ENCODE data around the gene SHLD2. TPM values are rescaled to one million over a fixed set of nuclear protein-coding genes. Genes with fewer than 3 reads are reported as not detected.
"Not testable (repeated sequence)": the region's sequence is repeated elsewhere in the genome, so short reads cannot be mapped to it uniquely, and the experiment has no call there.

The SHLD2 gene
- total RNA-seq, 1 donor from 2014 or later, result 28.7 TPM

DNA sequence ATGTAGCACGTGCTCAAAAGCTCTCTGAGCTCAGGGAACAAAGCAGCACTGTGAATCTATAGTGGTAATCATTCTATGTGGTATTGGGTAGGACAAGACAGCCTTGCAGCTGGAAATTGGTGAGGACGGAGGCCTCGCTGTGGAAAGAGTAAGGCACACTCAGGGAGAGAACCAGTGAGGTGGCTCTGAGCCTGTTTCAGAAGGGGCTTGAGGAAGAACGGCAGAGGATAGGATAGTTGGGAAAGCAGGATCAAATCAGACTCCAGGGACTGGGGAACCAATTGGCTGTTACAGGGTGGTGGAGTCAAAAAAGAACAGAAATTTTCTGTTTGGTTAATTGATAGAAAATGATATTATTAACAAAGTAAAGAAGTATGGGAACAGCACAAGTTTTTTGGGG is 74.9 kb downstream of the SHLD2 start:
- not testable (repeated sequence) for FAIRE-seq

DNA sequence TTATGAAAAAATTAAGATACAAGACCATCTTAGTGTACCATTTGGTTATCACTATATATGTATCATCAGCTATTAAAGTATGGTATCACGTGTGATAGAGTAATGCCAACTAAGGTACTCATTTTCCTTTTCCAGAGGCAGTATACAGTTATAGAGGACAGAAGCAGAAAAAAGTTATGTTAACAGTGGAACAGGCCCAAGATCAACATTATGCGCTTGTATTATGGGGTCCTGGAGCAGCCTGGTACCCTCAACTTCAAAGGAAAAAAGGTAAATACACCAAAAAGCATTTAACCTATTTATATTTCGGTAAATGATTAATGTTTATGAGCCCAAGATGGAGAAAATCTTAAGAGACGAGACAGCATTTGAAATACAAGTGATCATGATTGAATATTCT is 75.7 kb downstream of the SHLD2 start:
- H3K36me3 ChIP-seq (ENCODE audit: control insufficient read depth, insufficient read depth, low read length); H3K27me3 ChIP-seq (ENCODE audit: control insufficient read depth, insufficient read depth, low read length); FAIRE-seq; H3K4me3 ChIP-seq (ENCODE audit: low read depth, low read length); DNase-seq (ENCODE audit: low read depth): not testable (repeated sequence)

More for the DNA sequence above, 74.9 kb downstream of the SHLD2 start:
- DNase-seq (ENCODE audit: low read depth); H3K4me3 ChIP-seq (ENCODE audit: low read depth, low read length); H3K36me3 ChIP-seq (ENCODE audit: control insufficient read depth, insufficient read depth, low read length); H3K27me3 ChIP-seq (ENCODE audit: control insufficient read depth, insufficient read depth, low read length): not testable (repeated sequence)

DNA sequence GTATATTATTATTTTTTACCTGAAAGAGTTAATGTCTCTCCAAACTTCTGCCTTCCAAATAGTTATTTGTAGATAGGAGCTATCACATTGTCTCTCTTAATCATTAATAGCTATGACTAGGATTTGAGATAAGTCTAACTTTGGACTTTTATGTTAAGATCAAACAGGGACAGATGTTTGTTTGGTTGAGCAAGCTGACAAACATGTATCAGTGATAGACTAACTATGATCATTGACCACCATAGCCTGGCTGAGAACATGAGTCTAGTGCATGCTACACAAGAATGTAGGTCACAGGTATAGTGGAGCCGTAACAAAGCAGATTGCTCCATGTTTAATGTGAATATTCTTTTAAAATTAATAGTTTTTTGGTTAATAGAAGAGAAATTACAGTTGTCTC is 76.7 kb downstream of the SHLD2 start:
- not testable (repeated sequence) for DNase-seq (ENCODE audit: low read depth); FAIRE-seq; H3K27me3 ChIP-seq (ENCODE audit: control insufficient read depth, insufficient read depth, low read length); H3K36me3 ChIP-seq (ENCODE audit: control insufficient read depth, insufficient read depth, low read length); H3K4me3 ChIP-seq (ENCODE audit: low read depth, low read length)

DNA sequence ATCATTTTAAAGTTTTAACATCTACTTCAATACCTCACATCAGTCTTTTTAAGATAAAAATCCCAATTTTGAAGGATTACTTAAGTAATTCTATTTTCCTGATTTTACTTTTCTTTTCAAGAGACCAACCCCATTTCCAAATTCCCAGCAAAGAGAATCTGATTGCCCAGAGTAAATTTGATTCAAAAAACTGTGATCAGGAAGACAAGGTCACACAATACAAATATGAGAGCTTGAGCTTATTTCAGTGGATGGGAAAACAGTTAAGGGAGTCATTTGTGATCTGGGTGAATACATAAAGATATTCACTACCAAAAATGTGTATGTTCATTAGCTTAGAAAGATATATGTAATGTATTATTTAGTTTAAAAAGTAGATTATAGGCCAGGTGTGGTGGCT is 77.2 kb downstream of the SHLD2 start:
- H3K36me3 ChIP-seq (ENCODE audit: control insufficient read depth, insufficient read depth, low read length); H3K4me3 ChIP-seq (ENCODE audit: low read depth, low read length); FAIRE-seq; DNase-seq (ENCODE audit: low read depth); H3K27me3 ChIP-seq (ENCODE audit: control insufficient read depth, insufficient read depth, low read length): not testable (repeated sequence)

DNA sequence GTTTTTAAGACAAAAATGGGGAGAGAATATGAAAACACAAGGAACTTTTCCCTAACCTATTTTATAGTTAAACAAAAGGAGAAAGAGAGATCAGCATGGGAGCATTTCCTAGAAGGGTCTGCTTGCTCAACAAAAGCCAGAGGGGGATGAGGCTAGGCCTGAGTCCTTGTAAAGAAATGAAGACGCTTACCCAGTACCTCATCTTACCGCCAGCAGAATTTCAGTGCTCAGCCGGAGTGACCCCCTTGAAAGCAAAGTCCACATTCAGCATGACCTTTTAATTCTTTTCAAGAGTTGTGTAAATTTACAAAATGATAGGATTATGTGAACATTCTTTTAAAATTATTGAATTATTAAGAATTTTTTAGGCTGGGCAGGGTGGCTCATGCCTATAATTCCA is 82.6 kb downstream of the SHLD2 start:
- not testable (repeated sequence) for H3K4me3 ChIP-seq (ENCODE audit: low read depth, low read length); H3K36me3 ChIP-seq (ENCODE audit: control insufficient read depth, insufficient read depth, low read length); H3K27me3 ChIP-seq (ENCODE audit: control insufficient read depth, insufficient read depth, low read length); DNase-seq (ENCODE audit: low read depth); FAIRE-seq

DNA sequence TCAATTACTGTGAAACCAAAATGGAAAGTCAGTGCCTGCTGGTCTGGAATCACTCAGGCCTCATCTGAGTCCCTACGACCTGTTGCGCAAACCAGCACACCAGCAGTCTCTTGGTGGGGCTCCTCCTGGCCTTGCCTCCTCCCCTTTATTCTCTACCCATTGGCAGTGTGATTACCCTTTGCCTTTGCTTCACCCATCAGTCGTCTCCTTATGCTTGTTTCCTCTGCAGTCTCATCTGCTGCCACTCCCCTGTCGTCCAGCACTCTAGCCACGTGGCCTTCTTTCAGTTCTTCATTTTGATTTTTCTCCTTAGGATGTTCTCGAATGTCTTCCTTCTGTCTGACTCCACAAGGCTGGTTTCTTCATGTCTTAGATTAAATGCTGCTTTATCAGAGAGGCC is 89.4 kb downstream of the SHLD2 start:
- not testable (repeated sequence) for H3K4me3 ChIP-seq (ENCODE audit: low read depth, low read length); FAIRE-seq

DNA sequence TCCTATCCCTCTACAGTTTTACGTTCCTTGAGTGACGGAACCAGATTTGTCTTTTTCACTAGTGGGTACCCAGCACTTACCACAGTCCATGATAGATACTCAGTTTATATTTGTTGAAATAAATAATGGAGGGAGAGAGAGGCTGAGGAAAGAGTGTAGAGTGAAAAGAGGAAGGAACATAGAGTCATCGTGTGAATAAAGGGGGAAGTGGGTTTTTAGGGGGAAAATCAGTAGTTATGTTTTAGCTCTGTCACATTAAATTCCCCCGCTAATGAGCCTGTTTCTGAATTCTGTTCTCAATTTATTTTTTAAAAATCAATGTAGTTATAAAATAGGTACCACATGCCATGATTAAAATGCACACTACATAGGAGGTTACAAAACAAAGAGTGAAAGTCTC is 91.0 kb downstream of the SHLD2 start:
- not testable (repeated sequence) for DNase-seq (ENCODE audit: low read depth); H3K4me3 ChIP-seq (ENCODE audit: low read depth, low read length); H3K27me3 ChIP-seq (ENCODE audit: control insufficient read depth, insufficient read depth, low read length); FAIRE-seq; H3K36me3 ChIP-seq (ENCODE audit: control insufficient read depth, insufficient read depth, low read length)

More for the DNA sequence above, 89.4 kb downstream of the SHLD2 start:
- not testable (repeated sequence) for H3K27me3 ChIP-seq (ENCODE audit: control insufficient read depth, insufficient read depth, low read length); H3K36me3 ChIP-seq (ENCODE audit: control insufficient read depth, insufficient read depth, low read length); DNase-seq (ENCODE audit: low read depth)

DNA sequence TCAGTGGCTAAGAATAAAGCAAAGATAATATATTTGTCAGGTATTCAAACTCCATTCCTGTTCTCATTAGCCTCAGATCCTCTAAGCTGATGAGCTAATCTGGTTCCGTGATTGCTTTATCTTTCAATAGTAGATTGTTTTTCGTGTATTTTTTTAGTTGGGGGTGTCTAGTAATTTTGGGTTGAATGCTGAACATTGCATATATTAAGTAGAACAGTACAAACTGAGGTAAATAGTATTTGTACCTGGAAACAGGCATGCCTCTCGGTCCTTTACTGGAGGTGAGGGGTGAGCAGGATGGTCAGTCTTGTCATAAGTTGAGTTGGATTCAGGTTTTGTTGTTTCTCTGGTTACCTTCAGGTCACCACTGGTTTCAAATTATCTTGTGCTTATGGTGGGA is 92.6 kb downstream of the SHLD2 start:
- not testable (repeated sequence) for H3K4me3 ChIP-seq (ENCODE audit: low read depth, low read length); H3K27me3 ChIP-seq (ENCODE audit: control insufficient read depth, insufficient read depth, low read length); DNase-seq (ENCODE audit: low read depth); FAIRE-seq; H3K36me3 ChIP-seq (ENCODE audit: control insufficient read depth, insufficient read depth, low read length)

DNA sequence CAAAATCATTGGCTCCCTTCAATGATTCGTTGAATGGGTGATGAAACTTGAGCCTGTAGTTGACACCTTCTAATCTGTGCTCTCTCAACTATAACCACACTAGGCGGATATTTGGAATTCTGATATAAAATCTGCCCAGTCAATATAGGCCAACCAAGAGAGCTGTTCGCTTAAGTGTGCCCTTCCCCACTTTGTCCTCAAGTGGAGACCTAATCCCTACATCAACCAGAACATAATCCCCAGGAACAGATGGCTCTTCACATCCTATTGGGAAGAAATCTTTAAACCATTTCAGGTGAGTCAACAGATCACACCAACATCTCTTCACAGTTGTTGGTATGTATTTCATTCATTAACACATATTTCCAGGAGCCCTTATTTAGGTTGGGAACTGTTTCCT is 96.8 kb downstream of the SHLD2 start:
- FAIRE-seq; H3K27me3 ChIP-seq (ENCODE audit: control insufficient read depth, insufficient read depth, low read length); H3K4me3 ChIP-seq (ENCODE audit: low read depth, low read length); H3K36me3 ChIP-seq (ENCODE audit: control insufficient read depth, insufficient read depth, low read length); DNase-seq (ENCODE audit: low read depth): not testable (repeated sequence)

DNA sequence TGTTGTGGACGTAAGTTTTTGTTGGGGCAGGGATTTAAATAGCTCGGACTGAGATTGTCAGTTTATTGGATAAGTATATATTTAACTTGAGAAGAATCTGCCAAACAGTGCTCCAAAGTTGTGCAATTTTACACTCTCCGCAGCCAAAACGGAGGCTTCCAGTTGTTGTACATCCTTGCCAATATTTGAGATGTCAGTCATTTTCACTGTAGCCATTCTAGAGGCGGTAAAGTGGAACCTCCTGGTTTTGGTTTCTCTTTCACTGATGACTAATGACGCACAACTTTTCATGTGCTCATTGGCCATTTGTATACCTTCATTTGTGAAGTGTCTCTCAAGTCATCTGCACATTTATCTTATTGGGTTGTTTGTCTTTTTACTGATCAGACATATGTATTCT is 105.9 kb downstream of the SHLD2 start:
- peak; percentile 35 for DNase-seq (ENCODE audit: low read depth)
- H3K4me3 ChIP-seq (ENCODE audit: low read depth, low read length); FAIRE-seq: not testable (repeated sequence)

DNA sequence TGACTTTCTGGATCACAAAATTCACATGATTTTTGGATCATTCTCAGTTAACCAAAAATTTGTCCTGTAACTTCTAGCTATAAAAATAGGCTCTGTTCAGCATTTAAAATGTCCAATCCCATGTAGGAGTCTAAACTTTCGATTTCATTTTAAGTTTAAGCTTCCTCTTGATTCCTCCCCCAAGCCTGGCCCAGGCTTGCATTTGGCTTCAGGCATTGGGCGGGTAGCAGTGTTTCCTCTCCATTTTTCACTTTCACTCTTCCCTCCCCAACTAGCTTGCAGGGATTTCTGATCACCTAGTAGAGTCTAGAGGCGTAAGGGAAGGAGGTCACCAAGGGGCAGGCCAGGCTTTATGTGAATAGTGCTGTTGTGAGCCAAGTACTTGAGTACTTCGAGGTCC is 109.8 kb downstream of the SHLD2 start:
- not testable (repeated sequence) for H3K27me3 ChIP-seq (ENCODE audit: control insufficient read depth, insufficient read depth, low read length); H3K36me3 ChIP-seq (ENCODE audit: control insufficient read depth, insufficient read depth, low read length); FAIRE-seq; H3K4me3 ChIP-seq (ENCODE audit: low read depth, low read length); DNase-seq (ENCODE audit: low read depth)

More for the DNA sequence above, 105.9 kb downstream of the SHLD2 start:
- H3K27me3 ChIP-seq (ENCODE audit: control insufficient read depth, insufficient read depth, low read length); H3K36me3 ChIP-seq (ENCODE audit: control insufficient read depth, insufficient read depth, low read length): not testable (repeated sequence)

DNA sequence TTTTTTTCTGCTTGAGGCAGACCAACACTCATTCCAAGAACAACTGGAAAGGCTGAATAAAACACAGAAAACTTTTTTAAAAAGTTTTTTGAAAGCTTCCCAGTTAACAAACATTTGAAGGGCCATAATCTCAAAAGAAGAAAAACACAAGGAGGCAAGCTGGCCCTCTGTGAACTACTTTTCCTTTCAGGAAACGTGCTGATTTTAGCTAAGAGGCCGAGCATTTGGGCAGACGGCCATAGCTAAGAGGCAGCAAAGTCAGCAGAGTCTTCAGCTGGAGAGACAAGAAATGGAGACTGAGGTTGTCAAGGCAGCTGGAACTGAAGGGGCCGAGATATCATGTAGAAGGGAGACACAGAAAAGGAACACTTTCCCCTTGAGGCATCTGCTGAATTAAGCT is 111.9 kb downstream of the SHLD2 start:
- FAIRE-seq; DNase-seq (ENCODE audit: low read depth); H3K36me3 ChIP-seq (ENCODE audit: control insufficient read depth, insufficient read depth, low read length); H3K27me3 ChIP-seq (ENCODE audit: control insufficient read depth, insufficient read depth, low read length); H3K4me3 ChIP-seq (ENCODE audit: low read depth, low read length): not testable (repeated sequence)

DNA sequence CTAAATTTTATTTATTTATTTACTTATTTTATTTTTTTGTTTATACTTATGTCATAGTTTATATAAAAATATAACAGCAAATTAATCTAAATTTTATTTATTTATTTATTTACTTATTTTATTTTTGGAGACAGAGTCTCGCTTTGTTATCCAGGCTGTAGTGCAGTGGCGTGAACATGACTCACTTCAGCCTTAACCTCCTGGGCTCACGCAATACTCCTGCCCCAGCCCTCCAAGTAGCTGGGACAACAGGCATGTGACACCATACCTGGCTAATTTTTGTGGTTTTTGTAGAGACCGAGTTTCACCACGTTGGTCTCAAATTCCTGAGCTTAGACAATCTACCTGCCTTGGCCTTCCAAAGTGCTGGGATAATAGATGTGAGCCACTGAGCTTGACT is 115.3 kb downstream of the SHLD2 start:
- not testable (repeated sequence) for H3K36me3 ChIP-seq (ENCODE audit: control insufficient read depth, insufficient read depth, low read length); H3K27me3 ChIP-seq (ENCODE audit: control insufficient read depth, insufficient read depth, low read length); DNase-seq (ENCODE audit: low read depth); FAIRE-seq; H3K4me3 ChIP-seq (ENCODE audit: low read depth, low read length)

DNA sequence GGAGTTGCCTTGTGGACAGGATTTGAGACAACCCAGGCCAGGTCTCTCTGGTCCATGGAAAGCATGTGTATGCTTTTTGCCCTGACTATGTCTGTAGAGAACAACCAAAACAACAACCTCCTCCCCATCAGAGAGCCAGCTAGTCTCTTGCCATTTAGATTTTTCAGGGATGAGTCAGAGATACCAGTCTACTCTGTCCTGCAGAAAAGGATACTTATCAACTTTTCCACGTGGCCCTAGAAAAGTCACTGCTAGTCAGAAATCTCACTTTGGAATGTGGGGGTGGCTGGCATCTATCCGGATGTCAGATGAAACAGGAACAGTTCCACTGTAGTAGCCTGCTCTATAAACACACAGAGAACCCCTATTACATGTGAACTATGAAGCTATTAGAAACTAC is 116.8 kb downstream of the SHLD2 start:
- H3K36me3 ChIP-seq (ENCODE audit: control insufficient read depth, insufficient read depth, low read length); FAIRE-seq; DNase-seq (ENCODE audit: low read depth); H3K4me3 ChIP-seq (ENCODE audit: low read depth, low read length); H3K27me3 ChIP-seq (ENCODE audit: control insufficient read depth, insufficient read depth, low read length): not testable (repeated sequence)

DNA sequence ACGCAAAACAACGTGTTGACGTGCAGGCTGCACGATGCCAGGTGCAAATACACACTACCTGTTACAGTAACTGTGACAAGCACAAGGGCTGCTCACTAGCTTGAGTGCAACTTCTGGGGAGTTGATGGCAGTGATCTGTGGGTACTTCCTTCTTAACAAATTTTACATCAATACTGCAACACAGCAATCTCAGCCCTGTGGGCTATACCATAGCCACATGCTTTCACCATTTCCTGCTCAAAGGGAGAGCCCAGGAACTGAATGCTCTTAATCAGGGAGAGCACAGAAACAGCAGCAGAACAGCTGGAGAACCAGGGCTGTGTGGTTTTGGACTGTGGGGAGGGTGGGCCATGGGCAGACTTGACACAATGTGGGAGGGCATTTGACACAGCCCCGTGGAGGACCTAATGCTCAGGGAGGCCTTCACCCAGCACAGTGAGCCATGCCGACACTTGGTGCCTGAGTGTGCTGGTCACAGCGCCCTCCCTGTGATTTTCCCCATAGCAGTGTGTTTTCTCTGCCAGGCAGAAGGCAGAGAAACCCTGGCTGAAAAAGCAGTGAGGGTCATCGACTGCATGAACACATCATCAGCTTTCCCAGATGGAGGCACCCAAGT is 118.3 kb downstream of the SHLD2 start:
- H3K27me3 ChIP-seq (ENCODE audit: control insufficient read depth, insufficient read depth, low read length); H3K4me3 ChIP-seq (ENCODE audit: low read depth, low read length); H3K36me3 ChIP-seq (ENCODE audit: control insufficient read depth, insufficient read depth, low read length); FAIRE-seq; DNase-seq (ENCODE audit: low read depth): not testable (repeated sequence)
